B cell (primary cell): ENCODE results near the gene PSMA6. TPM values are rescaled to one million over a fixed set of nuclear protein-coding genes. Genes with fewer than 3 reads are reported as not detected.
"Not testable (repeated sequence)": the region's sequence is repeated elsewhere in the genome, so short reads cannot be mapped to it uniquely, and the experiment has no call there.

Experiments
- ATAC-seq: fragments of 200-7000 bp; cut with Tn5 transposase; one replicate; pipeline ENCODE4 v1.10.0; 2021; ENCODE audit warnings: low read depth, mild to moderate bottlenecking, moderate number of reproducible peaks, moderate library complexity
- CTCF ChIA-PET: fragments of 350-600 bp; sonication (Branson Sonifier 250); formaldehyde crosslinking; loops from one replicate; lab custom pipeline; 2021; ENCODE audit warnings: antibody characterized with exemption, inconsistent platforms; lab: Charles Lee
- POLR2A ChIA-PET: fragments of 350-600 bp; sonication (Branson Sonifier 250); formaldehyde crosslinking; loops from one replicate; lab custom pipeline; 2021; ENCODE audit warnings: antibody characterized with exemption; lab: Charles Lee
- DNase-seq: peaks from one replicate; pipeline ENCODE4 v3.0.0; 2013
- H2AFZ ChIP-seq: 2 replicates; pipeline ENCODE4 v1.6.1; 2012; ENCODE audit warnings: mild to moderate bottlenecking, low read depth, low read length; ENCODE audit not compliant: insufficient read depth, poor library complexity, severe bottlenecking
- H3K27ac ChIP-seq, 2 donors: 1 replicate in 1 of 2; 2 replicates in 1 of 2; pipeline ENCODE4 v1.5.1; 2012 to 2013; ENCODE audit warnings: low read length in 2 of 2, mild to moderate bottlenecking in 2 of 2, moderate library complexity in 1 of 2
- H3K27me3 ChIP-seq, 4 experiments: fragments of 200-600 bp in 1 of 4; sonication (generic) in 1 of 4; replicated peaks in 1 of 4; 1 replicate in 2 of 4; 2 replicates in 2 of 4; pipeline versions ENCODE4 v1.6.1 to v1.7.0; 2013 to 2016; ENCODE audit warnings: low read length in 3 of 4, mild to moderate bottlenecking in 2 of 4, mixed read lengths in 1 of 4, moderate library complexity in 1 of 4; ENCODE audit not compliant: insufficient read depth in 4 of 4, control insufficient read depth in 3 of 4; ENCODE audit errors: control extremely low read depth in 1 of 4
- H3K36me3 ChIP-seq, 2 experiments: replicated peaks in 1 of 2; 1 replicate in 1 of 2; 2 replicates in 1 of 2; pipeline versions ENCODE4 v1.6.1 to v1.7.1; 2013; ENCODE audit warnings: low read length in 1 of 2; ENCODE audit not compliant: insufficient read depth in 2 of 2, control insufficient read depth in 1 of 2; ENCODE audit errors: control extremely low read depth in 1 of 2, extremely low read depth in 1 of 2
- H3K4me1 ChIP-seq, 2 donors: fragments of 200-600 bp in 1 of 2; sonication (generic) in 1 of 2; 1 replicate in 1 of 2; 2 replicates in 1 of 2; pipeline versions ENCODE4 v1.5.1 to v1.6.1; 2013 to 2017; ENCODE audit warnings: low read length in 2 of 2; ENCODE audit not compliant: control insufficient read depth in 2 of 2, insufficient read depth in 2 of 2
- H3K4me2 ChIP-seq: replicated peaks from 2 replicates; pipeline ENCODE3; 2012; ENCODE audit warnings: mild to moderate bottlenecking, low read depth, low read length; ENCODE audit not compliant: poor library complexity, severe bottlenecking
- H3K4me3 ChIP-seq, 5 experiments: fragments of 200-600 bp in 1 of 5; sonication (generic) in 1 of 5; 1 replicate in 3 of 5; 2 replicates in 2 of 5; pipeline versions ENCODE4 v1.5.1 to v1.7.0; 2011 to 2016; ENCODE audit warnings: low read length in 4 of 5, mild to moderate bottlenecking in 4 of 5, low read depth in 2 of 5, control low read depth in 1 of 5, moderate library complexity in 1 of 5; ENCODE audit not compliant: insufficient read depth in 1 of 5; ENCODE audit errors: control extremely low read depth in 1 of 5, extremely low read depth in 1 of 5
- H3K79me2 ChIP-seq: fragments of 200-600 bp; sonication (generic); one replicate; pipeline ENCODE4 v1.6.0; 2016; ENCODE audit warnings: low read length; ENCODE audit not compliant: control insufficient read depth, insufficient read depth
- H3K9ac ChIP-seq: fragments of 200-600 bp; sonication (generic); 2 replicates; pipeline ENCODE4 v1.6.1; 2017; ENCODE audit warnings: mild to moderate bottlenecking, low read length, moderate library complexity
- H3K9me3 ChIP-seq, 3 donors: one replicate each; pipeline versions ENCODE4 v1.6.1 to v1.7.1; 2013; ENCODE audit warnings: low read length in 2 of 3; ENCODE audit not compliant: control insufficient read depth in 2 of 3, insufficient read depth in 1 of 3; ENCODE audit errors: control extremely low read depth in 1 of 3
- H4K20me1 ChIP-seq: 2 replicates; pipeline ENCODE4 v1.6.0; 2012; ENCODE audit warnings: mild to moderate bottlenecking, low read length; ENCODE audit not compliant: insufficient read depth, control insufficient read depth, poor library complexity, severe bottlenecking
- H3K27ac Mint-ChIP-seq: one replicate; pipeline ENCODE4 v1.8.0; 2021; ENCODE audit warnings: mixed read lengths
- H3K27me3 Mint-ChIP-seq: one replicate; pipeline ENCODE4 v1.8.0; 2021; ENCODE audit warnings: mixed read lengths
- H3K4me1 Mint-ChIP-seq: one replicate; pipeline ENCODE4 v1.8.0; 2021; ENCODE audit warnings: mixed read lengths
- H3K4me3 Mint-ChIP-seq: one replicate; pipeline ENCODE4 v1.8.0; 2021; ENCODE audit warnings: mixed read lengths
- H3K9me3 Mint-ChIP-seq: one replicate; pipeline ENCODE4 v1.8.0; 2022; ENCODE audit warnings: mixed read lengths; ENCODE audit not compliant: insufficient read depth
- CTCF ChIP-seq: fragments of 200-600 bp; IDR thresholded peaks from one replicate; pipeline ENCODE4 v1.8.0; 2022; ENCODE audit warnings: antibody characterized with exemption, mild to moderate bottlenecking
- EZH2 ChIP-seq: IDR thresholded peaks from 2 replicates; pipeline ENCODE4 v1.6.1; 2012; ENCODE audit warnings: borderline replicate concordance, low read depth, mild to moderate bottlenecking, moderate library complexity, low read length; ENCODE audit not compliant: insufficient read depth, poor library complexity, severe bottlenecking
- WGBS: methylation state at CpG from one replicate; pipeline ENCODE4 v1.1.5; 2013; ENCODE audit warnings: missing lambda C conversion rate; ENCODE audit not compliant: insufficient coverage; 5-methylcytosine and 5-hydroxymethylcytosine counted together
- intact Hi-C: fragments of 100-400 bp; cut with micrococcal nuclease; formaldehyde crosslinking; loops from one replicate; pipeline ENCODE4 v1.10.0; 2022
- polyA plus RNA-seq: library from polyadenylated mRNA; depleted of rRNA; stranded (reverse); fragments of >200 nt; gene quantifications from 2 replicates; pipeline ENCODE4 v1.2.3, GENCODE V29; 2012
- total RNA-seq, 2 donors: library from RNA; stranded (reverse); fragments of 120-200 nt in 1 of 2; gene quantifications; 1 replicate in 1 of 2; 2 replicates in 1 of 2; pipeline versions ENCODE4 v1.2.3 to v1.2.4, GENCODE V29; 2013 to 2022

The PSMA6 gene
- total and polyA plus RNA-seq, 2 donors (not counting 1 experiment from before 2014, with no cell fraction given): 47.0 to 70.6 TPM

DNA sequence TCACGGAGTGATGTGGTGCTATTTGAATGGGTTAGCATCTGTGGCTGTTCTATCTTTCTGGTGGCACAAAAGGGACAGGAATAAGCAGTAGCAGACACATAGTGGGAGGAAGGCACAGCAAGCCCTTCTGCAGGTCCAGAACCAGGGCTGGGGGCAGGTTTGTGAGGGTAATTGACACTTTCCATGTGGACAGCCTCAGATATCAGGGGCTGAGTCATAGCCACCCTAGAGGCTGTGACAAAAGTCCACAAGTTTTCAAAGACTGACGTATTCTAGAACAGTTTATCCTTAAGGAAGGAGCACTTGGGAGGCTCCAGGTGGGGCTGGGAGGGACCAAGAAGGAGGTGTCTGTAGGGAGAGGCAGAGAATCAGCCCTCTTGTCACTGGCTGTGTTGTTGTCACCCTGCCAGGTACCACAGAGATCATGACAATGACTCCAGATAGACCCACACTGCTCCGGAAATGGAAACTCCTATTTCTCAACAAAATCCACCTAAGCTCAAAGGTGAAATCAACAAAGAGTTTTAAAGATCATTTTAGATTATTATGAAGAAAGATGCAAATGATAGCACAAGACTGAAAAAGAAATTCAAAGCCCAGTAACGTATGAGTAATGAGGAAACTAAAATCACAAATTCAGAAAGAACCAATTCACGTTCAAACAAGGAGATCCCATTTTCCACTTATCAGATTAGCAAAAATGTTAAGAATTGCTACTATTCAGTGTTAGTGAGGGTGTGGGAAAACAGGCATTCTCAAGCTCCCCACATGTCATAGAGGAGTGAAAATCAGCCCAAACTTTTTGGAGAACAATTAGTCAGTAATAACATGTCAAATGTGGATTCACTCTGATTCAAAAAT lies 64.0 kb downstream of the PSMA6 start:
- CTCF ChIA-PET: no interaction called here
- no peak for ATAC-seq

DNA sequence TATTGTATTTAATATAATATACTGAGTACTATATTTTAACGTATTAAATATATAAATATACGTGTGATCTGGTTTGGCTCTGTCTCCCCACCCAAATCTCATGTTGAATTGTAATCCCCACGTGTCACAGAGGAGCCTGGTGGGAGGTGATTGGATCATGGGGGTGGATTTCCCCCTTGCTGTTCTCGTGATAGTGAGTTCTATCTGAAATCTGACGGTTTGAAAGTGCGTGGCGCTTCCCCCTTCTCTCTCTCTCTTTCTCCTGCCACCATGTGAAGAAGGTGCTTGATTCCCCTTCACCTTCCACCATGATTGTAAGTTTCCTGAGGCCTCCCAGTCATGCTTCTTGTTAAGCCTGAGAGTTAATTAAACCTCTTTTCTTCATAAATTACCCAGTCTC lies 67.5 kb downstream of the PSMA6 start:
- H3K4me3 ChIP-seq, H3K4me2 ChIP-seq, H3K36me3 ChIP-seq, H3K27ac Mint-ChIP-seq, H3K9me3 ChIP-seq, H3K9me3 Mint-ChIP-seq, H3K27ac ChIP-seq, H3K27me3 ChIP-seq, H3K9ac ChIP-seq, DNase-seq, H4K20me1 ChIP-seq, H3K27me3 Mint-ChIP-seq, H3K4me1 Mint-ChIP-seq, CTCF ChIA-PET, H3K79me2 ChIP-seq, H3K4me1 ChIP-seq, H3K4me3 Mint-ChIP-seq, POLR2A ChIA-PET, ATAC-seq, intact Hi-C loops, H2AFZ ChIP-seq: not testable (repeated sequence)
- no CpG with 5 or more reads among the region's 7 CpGs for WGBS

More for the DNA sequence above, 64.0 kb downstream of the PSMA6 start:
- peaks cover 3% of the 10 kb centered on the region for H3K4me1 Mint-ChIP-seq
- 67% methylated on average over 3 of the region's 5 CpGs for whole genome bisulfite sequencing
- Histone ChIP-seq H3K79me2 (no peaks in the 10 kb centered on the region), H3K4me1 (peaks cover 5 to 7% of the 10 kb centered on the region in 2 donors), H4K20me1 (no peaks in the 10 kb centered on the region), H3K27ac (no peak overlapping the region), H3K4me2 (no peak overlapping the region), H3K9ac (no peak overlapping the region), H3K27me3 (no peaks in the 10 kb centered on the region), H3K4me3 (no peak overlapping the region), H3K36me3 (no peaks in the 10 kb centered on the region), H2AFZ (no peak overlapping the region), H3K9me3 (no peaks in the 10 kb centered on the region)
- TF ChIP-seq CTCF (no peak), EZH2 (no peak)
- POLR2A ChIA-PET: no interaction called here
- H3K9me3 Mint-ChIP-seq: no peaks in the 10 kb centered on the region
- H3K27ac Mint-ChIP-seq: no peak overlapping the region
- intact Hi-C loops: no loop called here
- DNase-seq: no peak
- H3K4me3 Mint-ChIP-seq: no peak overlapping the region
- no peaks in the 10 kb centered on the region for H3K27me3 Mint-ChIP-seq
